Liver (tissue), 9 donors: ENCODE data around the gene DNAJA4. TPM values are rescaled to one million over a fixed set of nuclear protein-coding genes. Genes with fewer than 3 reads are reported as not detected.

ENCODE experiments used
- DNase-seq: peaks from one replicate; pipeline ENCODE4 v3.0.0-alpha.2; 2017; ENCODE audit warnings: low spot score
- H3K27ac ChIP-seq, 2 donors: one replicate each; pipeline ENCODE4 v1.7.0; 2013; ENCODE audit warnings: inconsistent platforms in 2 of 2, low read length in 2 of 2, control low read depth in 1 of 2, low read depth in 1 of 2, mild to moderate bottlenecking in 1 of 2
- H3K27me3 ChIP-seq, 4 donors: one replicate each; pipeline versions ENCODE4 v1.6.1 to v1.7.0; 2013; ENCODE audit warnings: low read length in 3 of 4, inconsistent platforms in 1 of 4, mild to moderate bottlenecking in 1 of 4, moderate library complexity in 1 of 4; ENCODE audit not compliant: control insufficient read depth in 4 of 4, insufficient read depth in 4 of 4
- H3K36me3 ChIP-seq, 4 donors: one replicate each; pipeline versions ENCODE4 v1.6.1 to v1.7.0; 2013; ENCODE audit warnings: low read length in 3 of 4, mild to moderate bottlenecking in 3 of 4, low read depth in 1 of 4, moderate library complexity in 1 of 4; ENCODE audit not compliant: control insufficient read depth in 4 of 4, insufficient read depth in 3 of 4
- H3K4me1 ChIP-seq, 4 donors: one replicate each; pipeline versions ENCODE4 v1.6.1 to v1.7.0; 2013; ENCODE audit warnings: low read length in 3 of 4, mild to moderate bottlenecking in 3 of 4, moderate library complexity in 1 of 4; ENCODE audit not compliant: control insufficient read depth in 4 of 4, insufficient read depth in 4 of 4
- H3K4me3 ChIP-seq, 3 donors: one replicate each; pipeline versions ENCODE4 v1.6.1 to v1.7.0; 2013; ENCODE audit warnings: low read length in 3 of 3, control low read depth in 1 of 3, low read depth in 1 of 3, mild to moderate bottlenecking in 1 of 3
- H3K9ac ChIP-seq, 2 donors: one replicate each; pipeline ENCODE4 v1.7.0; 2013; ENCODE audit warnings: low read length in 2 of 2, mild to moderate bottlenecking in 2 of 2, moderate library complexity in 2 of 2, control low read depth in 1 of 2, low read depth in 1 of 2
- H3K9me3 ChIP-seq, 4 donors: one replicate each; pipeline versions ENCODE4 v1.6.1 to v1.7.0; 2013; ENCODE audit warnings: low read length in 3 of 4; ENCODE audit not compliant: control insufficient read depth in 4 of 4
- ATF3 ChIP-seq: IDR thresholded peaks from 2 replicates; pipeline ENCODE4 v1.6.1; 2016; ENCODE audit warnings: antibody characterized with exemption
- CTCF ChIP-seq: fragments of 150-350 bp; IDR thresholded peaks from 2 replicates; pipeline ENCODE4 v1.5.1; 2017; ENCODE audit warnings: improper control_type of control experiment, low read depth, low read length; ENCODE audit not compliant: missing input control
- EGR1 ChIP-seq, 2 donors: IDR thresholded peaks; 2 replicates each; pipeline ENCODE4 v1.6.1; 2016 to 2018; ENCODE audit warnings: antibody characterized with exemption in 2 of 2, low read depth in 2 of 2
- FOXA1 ChIP-seq: IDR thresholded peaks from 2 replicates; pipeline ENCODE4 v1.6.1; 2016; ENCODE audit warnings: antibody characterized with exemption
- FOXA2 ChIP-seq: IDR thresholded peaks from 2 replicates; pipeline ENCODE4 v1.6.1; 2016; ENCODE audit warnings: antibody characterized with exemption
- GABPA ChIP-seq, 2 donors: IDR thresholded peaks in 1 of 2; conservative IDR thresholded peaks in 1 of 2; 2 replicates each; pipeline ENCODE4 v1.6.1; 2016; ENCODE audit warnings: antibody characterized with exemption in 2 of 2, mild to moderate bottlenecking in 1 of 2, moderate library complexity in 1 of 2
- HNF4A ChIP-seq, 2 donors: conservative IDR thresholded peaks; 2 replicates each; pipeline ENCODE4 v1.6.1; 2016; ENCODE audit warnings: antibody characterized with exemption in 2 of 2, mild to moderate bottlenecking in 2 of 2
- HNF4G ChIP-seq: IDR thresholded peaks from 2 replicates; pipeline ENCODE4 v1.6.1; 2016; ENCODE audit warnings: antibody characterized with exemption
- JUND ChIP-seq, 2 donors: IDR thresholded peaks; 2 replicates each; pipeline ENCODE4 v1.6.1; 2016; ENCODE audit warnings: antibody characterized with exemption in 2 of 2
- MAX ChIP-seq: IDR thresholded peaks from 2 replicates; pipeline ENCODE4 v1.6.1; 2016; ENCODE audit warnings: antibody characterized with exemption
- NR2F2 ChIP-seq: IDR thresholded peaks from 2 replicates; pipeline ENCODE4 v1.6.1; 2016; ENCODE audit warnings: antibody characterized with exemption
- RAD21 ChIP-seq, 2 donors: IDR thresholded peaks; 2 replicates each; pipeline ENCODE4 v1.6.1; 2016; ENCODE audit warnings: antibody characterized with exemption in 2 of 2, mild to moderate bottlenecking in 2 of 2
- REST ChIP-seq: IDR thresholded peaks from 2 replicates; pipeline ENCODE4 v1.6.1; 2016; ENCODE audit warnings: antibody characterized with exemption, mild to moderate bottlenecking
- RXRA ChIP-seq, 2 donors: IDR thresholded peaks; 2 replicates each; pipeline ENCODE4 v1.6.1; 2017 to 2018; ENCODE audit warnings: antibody characterized with exemption in 2 of 2, mild to moderate bottlenecking in 1 of 2
- SP1 ChIP-seq: IDR thresholded peaks from 2 replicates; pipeline ENCODE4 v1.6.1; 2018; ENCODE audit warnings: antibody characterized with exemption, mild to moderate bottlenecking
- TAF1 ChIP-seq: conservative IDR thresholded peaks from 2 replicates; pipeline ENCODE4 v1.6.1; 2016; ENCODE audit warnings: antibody characterized with exemption, mild to moderate bottlenecking
- YY1 ChIP-seq: IDR thresholded peaks from 2 replicates; pipeline ENCODE4 v1.6.1; 2016; ENCODE audit warnings: antibody characterized with exemption, mild to moderate bottlenecking
- ZBTB33 ChIP-seq: IDR thresholded peaks from 2 replicates; pipeline ENCODE4 v1.6.1; 2016; ENCODE audit warnings: antibody characterized with exemption
- WGBS: extraction: QIAGEN DNeasy Blood & Tissue Kit; methylation state at CpG from one replicate; pipeline ENCODE4 v1.1.7; 2013; 5-methylcytosine and 5-hydroxymethylcytosine counted together
- polyA plus RNA-seq, 2 donors: library from polyadenylated mRNA; stranded (reverse) in 1 of 2; unstranded in 1 of 2; fragments of 200-250 nt in 1 of 2; fragments of >200 nt in 1 of 2; fragmentation: Nextera tagmentation in 1 of 2; extraction: Ambion mirVana in 1 of 2; gene quantifications; one replicate each; pipeline versions ENCODE4 v1.2.1 to v1.2.3, GENCODE V29; 2013 to 2015
- total RNA-seq, 2 donors: library from RNA; depleted of rRNA; stranded (reverse); fragments of >200 nt; gene quantifications; one replicate each; pipeline ENCODE4 v1.2.3, GENCODE V29; 2014
- donor health status: healthy.
- donor health status: healthy.
- donor health status: healthy.
- donor health status: healthy.
- donor health status: healthy.

Gene DNAJA4
- total and polyA plus RNA-seq, 4 donors = 0.93 to 79.0 (median 2.0) TPM

GRCh38 chr15:78324144-78324543 lies 59.8 kb downstream of the DNAJA4 start:
- TF ChIP-seq HNF4G (no peak), ZBTB33 (no peak), HNF4A (conservative IDR thresholded peaks at IDR 0.05) (no peak), RAD21 (IDR thresholded peaks at IDR 0.05) (no peak), TAF1 (no peak), MAX (no peak), CTCF (no peak), RXRA (IDR thresholded peaks at IDR 0.05) (no peak), NR2F2 (no peak), ATF3 (no peak)
- no peak for DNase-seq
- Histone ChIP-seq H3K9me3 (no peaks in the 10 kb centered on the region), H3K9ac (no peak overlapping the region), H3K27ac (no peak overlapping the region), H3K27me3 (no peaks in the 10 kb centered on the region), H3K36me3 (no peaks in the 10 kb centered on the region), H3K4me1 (no peaks in the 10 kb centered on the region), H3K4me3 (no peak overlapping the region)
- WGBS = 93% methylated on average over 5 of the region's 5 CpGs

- H3K4me3 ChIP-seq = no peak overlapping the region
- WGBS = 80% methylated on average over 7 of the region's 7 CpGs
- no peaks in the 10 kb centered on the region for H3K36me3 ChIP-seq
- H3K27me3 ChIP-seq = no peaks in the 10 kb centered on the region
- H3K9me3 ChIP-seq = no peaks in the 10 kb centered on the region
- no peaks in the 10 kb centered on the region for H3K4me1 ChIP-seq
- no peak overlapping the region for H3K9ac ChIP-seq
- H3K27ac ChIP-seq = no peak overlapping the region
- no peak for DNase-seq
- TF ChIP-seq FOXA2 (no peak), MAX (no peak), YY1 (no peak), HNF4A (conservative IDR thresholded peaks at IDR 0.05) (no peak), SP1 (no peak), TAF1 (no peak), NR2F2 (no peak), ZBTB33 (no peak), RXRA (IDR thresholded peaks at IDR 0.05) (no peak), REST (no peak), EGR1 (IDR thresholded peaks at IDR 0.05; ENCODE audit: low read depth in 2 of 2) (no peak), GABPA (IDR thresholded peaks at IDR 0.05 in 1 of 2, conservative IDR thresholded peaks at IDR 0.05 in 1 of 2) (no peak), FOXA1 (no peak), CTCF (no peak), HNF4G (no peak), RAD21 (IDR thresholded peaks at IDR 0.05) (no peak), JUND (IDR thresholded peaks at IDR 0.05) (no peak)
Observed at GRCh38 chr15:78325092-78325843, 60.9 kb downstream of the DNAJA4 start.
